HFF-Myc (cell line): ENCODE results near the gene MAP7.

Source experiments
- DNase-seq: peaks from one replicate; pipeline ENCODE4 v3.0.0-alpha.2; 2011; ENCODE audit warnings: low read depth; ENCODE audit errors: extremely low read depth
- H3K4me3 ChIP-seq: replicated peaks from 2 replicates; pipeline ENCODE4 v1.5.1; 2011; ENCODE audit warnings: low read depth, mild to moderate bottlenecking, control low read depth, low read length
- CTCF ChIP-seq: IDR thresholded peaks from 2 replicates; pipeline ENCODE4 v1.5.1; 2012; ENCODE audit warnings: mild to moderate bottlenecking, low read depth, low read length, control low read depth; ENCODE audit errors: missing control alignments

The MAP7 gene

GRCh38 chr6:136347847-136348246 is 202.4 kb downstream of the MAP7 start:
- no peak overlapping the region for H3K4me3 ChIP-seq
- DNase-seq = peak; percentile 3
- TF ChIP-seq CTCF = no peak

GRCh38 chr6:136345145-136345544 is 205.1 kb downstream of the MAP7 start:
- no peak overlapping the region for H3K4me3 ChIP-seq
- DNase-seq = no peak
- TF ChIP-seq CTCF = no peak

- peak; percentile 77 for DNase-seq
- H3K4me3 ChIP-seq = no peak overlapping the region
- TF ChIP-seq CTCF = no peak
Measured at GRCh38 chr6:136344420-136344819, 205.8 kb downstream of the MAP7 start.

- H3K4me3 ChIP-seq = no peak overlapping the region
- DNase-seq = no peak
- no peak for TF ChIP-seq CTCF
Measured at GRCh38 chr6:136343700-136344099, 206.5 kb downstream of the MAP7 start.

- TF ChIP-seq CTCF = no peak
- H3K4me3 ChIP-seq = no peak overlapping the region
- no peak for DNase-seq
Measured at GRCh38 chr6:136343275-136343674, 206.9 kb downstream of the MAP7 start.

- no peak overlapping the region for H3K4me3 ChIP-seq
- DNase-seq = no peak
- TF ChIP-seq CTCF = no peak
Measured at GRCh38 chr6:136341967-136342366, 208.3 kb downstream of the MAP7 start.

- TF ChIP-seq CTCF = no peak
- DNase-seq = no peak
- H3K4me3 ChIP-seq = no peak overlapping the region
Measured at GRCh38 chr6:136341367-136341766, 208.9 kb downstream of the MAP7 start.
